HG03460 (cell line): Measurements from ENCODE around the gene BSN.

Source experiments
- ATAC-seq: cut with Tn5 transposase; IDR thresholded peaks from one replicate; pipeline ENCODE4 v1.9.1; 2021; ENCODE audit not compliant: unreplicated experiment

The BSN gene, protein sequence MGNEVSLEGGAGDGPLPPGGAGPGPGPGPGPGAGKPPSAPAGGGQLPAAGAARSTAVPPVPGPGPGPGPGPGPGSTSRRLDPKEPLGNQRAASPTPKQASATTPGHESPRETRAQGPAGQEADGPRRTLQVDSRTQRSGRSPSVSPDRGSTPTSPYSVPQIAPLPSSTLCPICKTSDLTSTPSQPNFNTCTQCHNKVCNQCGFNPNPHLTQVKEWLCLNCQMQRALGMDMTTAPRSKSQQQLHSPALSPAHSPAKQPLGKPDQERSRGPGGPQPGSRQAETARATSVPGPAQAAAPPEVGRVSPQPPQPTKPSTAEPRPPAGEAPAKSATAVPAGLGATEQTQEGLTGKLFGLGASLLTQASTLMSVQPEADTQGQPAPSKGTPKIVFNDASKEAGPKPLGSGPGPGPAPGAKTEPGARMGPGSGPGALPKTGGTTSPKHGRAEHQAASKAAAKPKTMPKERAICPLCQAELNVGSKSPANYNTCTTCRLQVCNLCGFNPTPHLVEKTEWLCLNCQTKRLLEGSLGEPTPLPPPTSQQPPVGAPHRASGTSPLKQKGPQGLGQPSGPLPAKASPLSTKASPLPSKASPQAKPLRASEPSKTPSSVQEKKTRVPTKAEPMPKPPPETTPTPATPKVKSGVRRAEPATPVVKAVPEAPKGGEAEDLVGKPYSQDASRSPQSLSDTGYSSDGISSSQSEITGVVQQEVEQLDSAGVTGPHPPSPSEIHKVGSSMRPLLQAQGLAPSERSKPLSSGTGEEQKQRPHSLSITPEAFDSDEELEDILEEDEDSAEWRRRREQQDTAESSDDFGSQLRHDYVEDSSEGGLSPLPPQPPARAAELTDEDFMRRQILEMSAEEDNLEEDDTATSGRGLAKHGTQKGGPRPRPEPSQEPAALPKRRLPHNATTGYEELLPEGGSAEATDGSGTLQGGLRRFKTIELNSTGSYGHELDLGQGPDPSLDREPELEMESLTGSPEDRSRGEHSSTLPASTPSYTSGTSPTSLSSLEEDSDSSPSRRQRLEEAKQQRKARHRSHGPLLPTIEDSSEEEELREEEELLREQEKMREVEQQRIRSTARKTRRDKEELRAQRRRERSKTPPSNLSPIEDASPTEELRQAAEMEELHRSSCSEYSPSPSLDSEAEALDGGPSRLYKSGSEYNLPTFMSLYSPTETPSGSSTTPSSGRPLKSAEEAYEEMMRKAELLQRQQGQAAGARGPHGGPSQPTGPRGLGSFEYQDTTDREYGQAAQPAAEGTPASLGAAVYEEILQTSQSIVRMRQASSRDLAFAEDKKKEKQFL (N-terminal part only)

DNA sequence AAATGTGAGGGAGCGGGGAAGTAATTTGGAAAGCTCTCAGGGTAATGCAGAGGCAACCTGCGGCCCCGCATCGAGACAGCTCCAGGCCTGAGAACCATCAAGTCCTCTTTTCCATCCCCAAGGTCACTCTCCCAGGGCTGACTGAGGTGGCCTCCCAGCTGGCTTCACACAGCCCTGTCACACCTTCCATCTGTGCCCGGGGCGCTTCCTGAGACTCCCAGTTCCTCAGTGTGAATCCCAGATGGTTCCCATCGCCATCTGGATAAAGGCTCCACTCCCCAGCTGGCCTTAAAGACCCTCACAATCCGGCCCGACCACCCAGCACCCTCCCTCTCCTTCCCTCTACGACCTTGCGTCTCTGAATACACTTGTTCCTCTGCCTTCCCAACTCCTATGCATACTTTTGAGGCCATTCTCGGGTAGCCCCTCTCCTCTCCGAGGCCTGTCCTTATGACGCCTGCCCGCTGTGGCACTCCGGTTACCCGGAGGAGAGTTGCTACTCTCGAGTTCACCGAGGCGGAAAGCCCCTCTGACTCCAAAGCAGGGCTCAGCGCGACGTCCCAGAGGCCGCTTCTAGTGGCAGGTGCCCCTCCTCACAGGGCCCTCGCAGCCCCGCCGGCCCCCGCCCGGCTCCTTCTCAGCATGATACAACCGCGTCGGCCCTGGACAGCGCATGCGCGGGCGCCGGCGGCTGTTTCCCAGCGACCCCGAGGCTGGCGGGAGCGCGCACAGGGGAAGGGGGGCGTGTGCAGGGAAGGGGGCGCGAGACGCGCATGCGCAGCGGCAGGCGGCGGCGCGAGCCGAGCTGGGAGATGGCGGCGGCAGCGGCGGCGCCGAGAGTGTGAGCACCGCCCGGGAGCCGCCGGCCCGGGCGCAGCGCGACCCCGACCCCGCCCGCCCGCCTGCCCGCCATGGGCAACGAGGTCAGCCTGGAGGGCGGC is at the start of gene BSN:
Gene BSN (plus strand): TSS at position 786 of the 941 bp plus-strand sequence. CDS start 126 bp downstream, at position 912.
- ATAC-seq, result peak; percentile 83

DNA sequence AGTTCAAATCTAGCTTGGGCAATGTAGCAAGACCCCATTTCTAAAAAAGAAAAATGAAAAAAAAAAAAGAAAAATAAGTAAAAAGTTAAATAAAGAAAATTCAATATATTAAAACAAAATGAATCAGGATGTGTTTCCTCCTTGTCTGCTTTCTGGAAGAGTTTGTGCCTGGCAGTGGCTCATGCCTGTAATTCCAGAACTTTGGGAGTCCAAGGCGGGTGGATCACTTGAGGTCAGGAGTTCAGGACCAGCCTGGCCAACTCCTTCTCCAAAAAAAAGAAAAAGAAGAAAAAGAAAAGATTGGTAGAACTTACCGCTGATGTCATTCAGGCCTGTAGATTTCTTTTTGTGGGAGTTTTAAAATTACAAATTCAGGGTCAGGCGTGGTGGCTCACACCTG is 47.4 kb upstream of the BSN start:
- no peak for ATAC-seq

DNA sequence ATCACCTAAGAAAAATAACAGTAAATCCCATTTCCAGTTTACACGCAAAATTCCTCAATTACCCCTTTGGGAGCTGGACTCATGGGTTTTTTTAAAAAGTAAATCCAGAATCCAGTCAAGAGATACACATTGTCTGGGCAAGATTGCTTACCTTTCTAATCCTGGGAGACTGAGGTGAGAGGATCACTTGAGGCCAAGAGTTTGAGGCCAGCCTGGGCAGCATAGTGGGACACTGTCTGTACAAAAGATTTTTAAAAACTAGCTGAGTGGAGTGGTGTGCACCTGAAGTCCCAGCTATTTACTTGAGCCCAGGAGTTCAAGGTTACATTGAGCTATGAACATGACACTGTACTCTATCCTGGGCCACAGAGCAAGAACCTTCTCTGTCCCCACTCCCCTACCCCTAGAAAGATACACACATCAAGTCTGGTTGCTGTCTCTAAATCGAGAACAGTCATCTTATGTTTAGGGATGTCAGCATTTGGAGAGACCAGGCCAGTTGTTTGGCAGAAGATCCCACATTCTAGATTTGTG is 45.2 kb upstream of the BSN start:
- ATAC-seq, result no peak

DNA sequence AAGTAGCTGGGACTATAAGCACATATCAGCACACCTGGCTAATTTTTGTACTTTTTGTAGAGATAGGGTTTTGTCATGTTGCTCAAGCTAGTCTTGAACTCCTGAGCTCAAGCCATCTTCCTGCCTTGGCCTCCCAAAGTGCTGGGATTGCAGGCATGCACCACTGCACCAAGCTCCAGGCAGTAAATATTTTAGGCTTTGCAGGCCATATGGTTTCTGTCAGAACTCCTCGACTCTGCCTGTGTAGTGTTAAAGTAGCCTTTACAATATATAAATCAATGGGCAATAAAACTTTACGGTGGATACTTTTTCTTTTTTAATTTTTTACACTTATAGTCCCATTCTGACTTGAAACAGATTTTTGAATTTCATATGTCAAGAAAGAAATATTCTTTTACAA is 42.6 kb upstream of the BSN start:
- no peak for ATAC-seq

DNA sequence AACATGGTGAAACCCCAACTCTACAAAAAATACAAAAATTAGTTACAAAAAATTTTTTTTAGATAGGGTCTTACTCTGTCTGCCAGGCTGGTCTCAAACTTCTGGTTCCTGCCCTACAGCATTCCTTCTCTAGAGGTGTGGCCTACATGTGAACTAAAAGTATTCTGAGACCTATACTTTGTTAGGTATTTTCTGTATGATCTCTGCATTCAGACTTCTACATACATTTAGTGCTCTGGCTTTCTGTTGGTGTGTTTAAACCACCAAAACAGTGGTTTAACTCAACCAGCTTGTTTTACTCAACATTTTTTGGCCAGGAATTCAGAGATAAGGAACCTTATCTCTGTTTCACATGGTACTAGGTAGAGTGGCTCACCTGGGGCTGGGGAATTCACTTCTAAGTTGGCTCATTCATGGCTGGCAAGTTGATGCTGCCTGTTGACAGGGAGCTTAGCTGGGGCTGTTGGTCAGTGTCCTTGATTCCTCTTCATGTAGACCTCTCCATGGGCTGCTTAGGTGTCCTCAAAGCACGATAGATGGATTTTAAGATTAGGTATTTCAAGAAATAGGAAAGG is 41.4 kb upstream of the BSN start:
- no peak for ATAC-seq

DNA sequence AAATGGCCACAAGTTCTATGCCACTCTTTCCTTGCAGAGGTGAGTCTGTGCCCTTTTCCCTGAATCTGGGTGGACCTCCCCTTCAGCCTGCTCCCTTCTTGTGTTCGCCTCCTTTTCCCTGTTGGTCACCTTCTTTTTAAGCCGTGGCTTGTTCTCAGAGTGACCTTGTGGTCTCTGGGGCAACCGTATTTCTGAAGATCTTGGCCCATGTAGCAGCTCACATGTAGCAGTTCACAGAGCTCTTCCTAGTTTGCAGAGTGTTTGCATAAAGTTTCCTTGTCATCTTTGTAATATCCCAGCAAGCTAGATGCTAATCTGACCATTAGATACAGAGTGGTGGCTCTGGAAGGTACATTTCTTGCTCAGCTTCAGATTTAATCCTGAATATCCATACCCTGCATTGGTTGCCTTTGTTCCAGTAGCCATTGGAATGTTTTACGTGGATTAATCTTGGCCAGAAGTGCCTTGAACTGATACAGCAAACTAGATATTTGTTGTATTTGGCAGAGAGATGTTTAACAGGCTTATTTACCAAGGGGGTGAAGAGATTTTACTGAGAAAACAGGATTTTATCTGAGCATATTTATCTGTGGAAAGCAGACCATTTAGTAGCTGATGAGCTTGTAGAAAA is 40.7 kb upstream of the BSN start:
- no peak for ATAC-seq

DNA sequence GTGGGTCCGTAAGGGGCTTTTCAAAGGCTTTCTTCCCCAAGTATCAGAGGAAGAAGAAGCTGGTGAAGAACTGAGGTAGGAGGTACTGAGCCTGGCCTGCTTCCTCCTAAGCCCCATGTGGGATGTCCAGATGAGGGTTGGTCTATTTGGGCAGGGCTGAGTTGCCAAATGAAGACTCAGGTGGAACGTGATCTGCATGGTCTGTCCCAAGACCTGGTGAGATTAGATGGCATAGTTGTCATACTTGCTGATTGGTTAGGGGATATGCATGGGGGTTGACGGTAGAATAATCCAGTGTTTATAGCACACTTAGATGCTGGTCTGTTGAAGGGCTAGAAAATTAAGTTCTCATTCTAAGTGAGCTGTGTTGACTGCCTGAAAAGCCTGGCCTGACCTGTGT is 36.3 kb upstream of the BSN start:
- no peak for ATAC-seq

DNA sequence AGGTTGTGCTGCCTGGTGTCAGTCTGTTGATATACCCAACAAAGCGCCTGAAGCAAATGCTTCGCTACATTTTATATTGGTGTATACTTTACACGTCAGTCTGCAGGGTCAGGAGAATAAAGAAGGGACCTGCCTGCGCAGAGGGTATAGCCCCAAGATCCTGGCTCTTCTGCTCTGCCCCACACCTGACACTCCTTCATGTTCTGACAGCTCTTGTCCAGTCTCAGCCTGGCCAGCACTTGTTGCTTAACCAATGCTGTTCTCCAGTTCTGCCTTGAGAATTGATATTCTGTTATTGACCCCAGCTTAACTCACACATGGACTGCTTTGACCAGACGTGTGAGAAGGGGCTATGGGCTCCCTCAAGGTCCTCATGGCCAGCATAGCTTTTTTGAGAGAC is 35.8 kb upstream of the BSN start:
- no peak for ATAC-seq

DNA sequence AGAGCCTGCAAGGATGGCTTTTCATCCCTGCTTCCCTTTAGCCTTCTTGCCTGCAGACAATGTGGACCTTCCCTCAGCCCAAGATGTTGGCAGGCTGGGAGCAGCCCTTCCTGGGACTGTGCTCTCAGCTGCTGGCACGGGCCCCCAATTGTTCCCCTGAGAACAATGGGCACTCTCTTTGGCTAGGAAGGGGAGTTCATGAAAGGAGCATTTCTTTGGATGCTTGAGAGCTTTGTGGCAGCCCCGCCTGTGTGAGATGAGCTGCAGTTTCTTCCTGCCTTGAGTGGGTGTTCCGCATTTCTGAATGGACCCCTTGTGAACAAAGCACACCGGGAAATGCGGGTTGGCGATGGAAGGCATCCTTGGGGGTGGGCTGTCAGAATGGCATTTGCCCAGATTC is 35.0 kb upstream of the BSN start:
- ATAC-seq, result no peak

DNA sequence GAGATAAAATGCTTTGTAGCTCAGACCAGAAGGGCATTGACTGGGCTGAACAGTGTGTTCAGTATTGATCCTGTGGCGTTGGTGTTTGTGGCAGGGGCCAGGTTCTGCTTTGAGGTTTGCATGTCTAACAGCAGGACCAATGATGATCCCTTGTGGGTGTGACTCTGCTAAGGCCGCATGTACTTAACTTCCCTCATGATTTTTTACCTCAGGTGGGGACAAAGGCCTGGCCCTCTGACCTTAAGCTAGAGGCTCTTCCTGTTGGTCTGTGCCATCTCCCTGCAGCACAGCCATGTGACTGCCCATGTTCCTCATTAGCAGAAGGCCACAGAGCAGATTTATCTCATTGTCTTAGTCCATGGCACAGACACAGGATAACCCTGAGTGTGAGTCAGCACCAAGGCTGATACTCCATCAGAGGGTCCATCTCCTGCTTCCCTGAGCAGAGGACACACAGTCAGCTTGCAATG is 34.3 kb upstream of the BSN start:
- no peak for ATAC-seq

DNA sequence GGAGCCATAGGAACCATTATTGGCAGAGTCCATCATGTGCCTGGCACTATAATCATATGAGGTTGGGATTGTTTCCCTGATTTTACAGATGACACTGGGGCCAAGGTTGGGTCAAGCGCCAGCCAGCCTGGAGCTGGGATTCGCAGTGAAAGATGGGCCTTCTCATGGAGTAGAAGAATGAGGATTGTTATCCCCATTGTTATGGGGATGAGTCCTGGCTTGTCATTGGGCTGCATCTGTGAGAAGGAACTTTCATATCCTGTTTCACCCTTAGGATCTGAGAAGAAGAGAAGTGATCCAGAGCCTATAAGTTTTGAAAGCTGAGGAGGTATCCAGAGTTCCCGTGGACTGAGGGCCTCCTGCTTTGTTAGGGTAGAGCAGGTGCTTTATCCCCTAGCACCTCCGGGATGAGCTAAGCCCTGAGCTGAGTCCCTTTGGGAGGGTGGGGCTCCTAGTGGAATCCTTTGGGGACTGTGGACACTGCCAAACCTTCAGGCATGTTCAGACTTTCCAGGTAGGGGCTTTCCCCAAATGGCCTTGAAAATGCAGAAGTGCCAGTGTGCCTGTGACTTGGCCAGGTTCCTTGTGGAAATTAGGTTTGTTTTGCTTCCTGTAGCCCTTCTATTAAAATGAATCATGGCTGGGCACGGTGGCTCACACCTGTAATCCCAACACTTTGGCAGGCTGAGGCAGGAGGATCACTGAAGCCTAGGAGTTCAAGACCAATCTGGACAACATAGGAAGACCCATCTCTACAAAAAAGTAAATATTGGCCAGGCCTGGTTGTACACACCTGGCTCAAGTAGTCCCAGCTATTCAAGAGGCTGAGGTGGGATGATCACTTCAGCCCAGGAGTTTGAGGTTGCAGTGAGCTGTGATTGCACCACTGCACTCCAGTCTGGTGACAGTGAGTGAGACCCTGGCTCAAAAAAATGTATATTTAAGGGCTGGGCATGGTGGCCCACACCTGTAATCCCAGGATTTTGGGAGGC is 30.2 kb upstream of the BSN start:
- no peak for ATAC-seq

DNA sequence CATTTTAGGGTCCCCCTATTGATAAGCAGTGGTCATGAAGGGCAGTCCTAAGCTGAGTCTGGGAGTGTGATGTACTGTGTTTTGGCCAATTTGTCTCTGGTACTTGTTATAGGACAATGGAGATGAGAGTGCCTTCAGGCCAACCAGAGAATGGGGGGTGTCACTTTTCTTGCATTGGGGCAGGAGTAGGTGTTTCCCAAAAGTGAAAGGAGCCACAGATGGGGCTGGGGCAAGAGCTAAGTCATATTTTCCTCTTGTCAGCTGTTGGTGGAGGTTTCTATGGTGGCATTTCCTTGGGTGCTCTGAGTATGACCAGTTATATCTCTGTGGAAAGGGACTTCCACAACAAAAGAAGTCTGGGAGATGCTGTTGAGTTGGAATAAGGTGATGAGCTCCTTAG is 24.7 kb upstream of the BSN start:
- ATAC-seq, result no peak

DNA sequence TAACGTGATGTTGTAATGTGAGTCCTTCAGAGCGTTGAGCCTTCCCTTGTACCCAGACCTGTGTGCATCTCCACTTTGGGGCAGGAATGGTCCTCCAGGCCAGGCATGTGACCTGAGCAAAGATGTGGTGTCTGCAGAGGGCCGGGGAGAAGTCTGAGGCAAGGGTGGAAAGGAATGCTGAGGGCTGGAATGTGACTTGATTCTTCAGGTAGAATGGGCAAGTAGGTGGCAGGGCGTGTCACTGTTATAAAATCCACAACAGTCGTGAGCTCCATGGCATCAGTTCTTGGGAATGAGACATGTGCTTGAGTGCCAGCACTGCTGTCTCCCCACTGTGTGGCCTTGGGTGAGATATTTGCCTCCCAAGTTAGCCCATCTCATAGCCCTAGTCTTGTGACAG is 24.0 kb upstream of the BSN start:
- no peak for ATAC-seq

DNA sequence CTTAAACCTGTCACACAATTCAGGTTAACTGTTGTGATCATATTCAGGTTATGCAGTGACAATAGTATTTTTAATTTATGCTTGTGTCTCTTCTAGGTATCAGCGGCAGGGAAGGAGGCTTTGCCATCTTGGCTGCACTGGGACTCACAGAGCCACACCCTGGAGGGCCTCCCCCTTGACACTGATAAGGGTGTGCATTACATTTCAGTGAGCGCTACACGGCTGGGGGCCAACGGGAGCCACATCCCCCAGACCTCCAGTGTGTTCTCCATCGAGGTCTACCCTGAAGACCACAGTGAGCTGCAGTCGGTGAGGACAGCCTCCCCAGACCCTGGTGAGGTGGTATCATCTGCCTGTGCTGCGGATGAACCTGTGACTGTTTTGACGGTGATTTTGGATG is 23.6 kb upstream of the BSN start:
- ATAC-seq, result no peak

DNA sequence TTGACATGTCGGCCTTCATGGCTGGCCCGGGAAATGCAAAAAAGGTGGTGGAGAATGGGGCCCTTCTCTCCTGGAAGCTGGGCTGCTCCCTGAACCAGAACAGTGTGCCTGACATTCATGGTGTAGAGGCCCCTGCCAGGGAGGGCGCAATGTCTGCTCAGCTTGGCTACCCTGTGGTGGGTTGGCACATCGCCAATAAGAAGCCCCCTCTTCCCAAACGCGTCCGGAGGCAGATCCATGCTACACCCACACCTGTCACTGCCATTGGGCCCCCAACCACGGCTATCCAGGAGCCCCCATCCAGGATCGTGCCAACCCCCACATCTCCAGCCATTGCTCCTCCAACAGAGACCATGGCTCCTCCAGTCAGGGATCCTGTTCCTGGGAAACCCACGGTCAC is 23.1 kb upstream of the BSN start:
- no peak for ATAC-seq

DNA sequence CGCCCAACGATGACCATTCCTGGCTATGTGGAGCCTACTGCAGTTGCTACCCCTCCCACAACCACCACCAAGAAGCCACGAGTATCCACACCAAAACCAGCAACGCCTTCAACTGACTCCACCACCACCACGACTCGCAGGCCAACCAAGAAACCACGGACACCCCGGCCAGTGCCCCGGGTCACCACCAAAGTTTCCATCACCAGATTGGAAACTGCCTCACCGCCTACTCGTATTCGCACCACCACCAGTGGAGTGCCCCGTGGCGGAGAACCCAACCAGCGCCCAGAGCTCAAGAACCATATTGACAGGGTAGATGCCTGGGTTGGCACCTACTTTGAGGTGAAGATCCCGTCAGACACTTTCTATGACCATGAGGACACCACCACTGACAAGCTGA is 22.6 kb upstream of the BSN start:
- ATAC-seq, result no peak

DNA sequence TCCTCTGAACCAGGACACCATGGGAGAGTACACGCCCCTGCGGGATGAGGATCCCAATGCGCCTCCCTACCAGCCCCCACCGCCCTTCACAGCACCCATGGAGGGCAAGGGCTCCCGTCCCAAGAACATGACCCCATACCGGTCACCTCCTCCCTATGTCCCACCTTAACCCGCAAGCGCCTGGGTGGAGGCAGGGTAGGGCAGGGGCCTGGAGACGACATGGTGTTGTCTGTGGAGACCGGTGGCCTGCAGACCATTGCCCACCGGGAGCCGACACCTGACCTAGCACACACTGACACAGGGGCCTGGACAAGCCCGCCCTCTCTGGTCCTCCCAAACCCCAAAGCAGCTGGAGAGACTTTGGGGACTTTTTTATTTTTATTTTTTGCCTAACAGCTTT is 21.2 kb upstream of the BSN start:
- no peak for ATAC-seq
